Astrocyte (in vitro differentiated cells and primary cell): ENCODE measurements around the gene PLEKHG5.

Experiments
- CTCF ChIP-seq: IDR thresholded peaks from 2 replicates; pipeline ENCODE4 v1.5.1; 2011; ENCODE audit warnings: low read depth, mild to moderate bottlenecking, inconsistent platforms, low read length, moderate library complexity; ENCODE audit not compliant: insufficient read depth
- EZH2 ChIP-seq: IDR thresholded peaks from 2 replicates; pipeline ENCODE4 v1.6.1; 2012; ENCODE audit warnings: mild to moderate bottlenecking, low read length, inconsistent platforms; ENCODE audit not compliant: insufficient read depth

- TF ChIP-seq EZH2 (no peak), CTCF (no peak)
These were observed 40.5 kb upstream of the PLEKHG5 start for GRCh38 chr1:6531996-6532395.
